DMS 273 (cell line): ENCODE results near the gene GALNT2.

Source experiments
- DNase-seq: peaks from one replicate; lab custom pipeline; 2025; ENCODE audit not compliant: unreplicated experiment; lab: John Stamatoyannopoulos, UW

The GALNT2 gene

GRCh38 chr1:230176326-230176725 is 109.3 kb downstream of the GALNT2 start:
- no peak for DNase-seq

- peak; percentile 92 for DNase-seq
Measured at GRCh38 chr1:230176871-230177411, 109.9 kb downstream of the GALNT2 start.

DNA sequence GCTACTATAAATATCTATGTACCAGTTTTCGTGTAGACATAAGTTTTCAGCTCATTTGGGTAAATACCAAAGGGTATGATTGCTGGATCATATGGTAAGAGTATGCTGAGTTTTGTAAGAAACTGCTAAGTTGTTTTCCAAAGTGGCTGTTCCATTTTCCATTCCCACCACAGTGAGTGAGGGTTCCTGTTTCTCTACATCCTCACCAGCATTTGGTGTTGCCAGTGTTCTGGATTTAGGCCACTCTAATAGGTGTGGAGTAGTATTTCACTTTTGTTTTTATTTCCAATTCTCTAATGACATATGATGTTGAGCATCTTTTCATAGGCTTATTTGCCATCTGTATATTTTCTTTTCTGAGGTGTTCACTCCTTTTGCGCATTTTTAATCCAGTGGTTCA is 112.2 kb downstream of the GALNT2 start:
- DNase-seq: no peak

GRCh38 chr1:230185076-230186001 is 118.3 kb downstream of the GALNT2 start:
- no peak for DNase-seq

GRCh38 chr1:230186003-230186863 is 119.2 kb downstream of the GALNT2 start:
- no peak for DNase-seq

DNA sequence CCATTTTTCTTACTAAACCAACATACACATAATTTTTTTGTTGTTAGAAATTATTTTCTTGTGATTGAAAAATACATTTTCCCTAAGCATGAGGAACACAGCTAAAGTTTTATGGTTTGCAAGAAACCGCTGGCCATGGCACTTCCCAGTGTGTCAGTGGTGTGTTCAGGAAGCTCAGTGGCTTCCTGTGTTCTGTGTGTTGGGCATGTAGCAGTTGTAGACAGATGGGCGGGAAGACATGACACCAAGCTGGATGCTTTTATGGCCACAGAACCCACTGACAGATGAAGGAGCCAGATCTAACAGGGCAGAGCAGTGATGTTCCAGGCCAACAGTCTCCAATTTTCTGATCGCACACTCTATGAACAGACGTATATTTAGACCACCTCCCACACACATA is 119.8 kb downstream of the GALNT2 start:
- no peak for DNase-seq

- no peak for DNase-seq
Measured at GRCh38 chr1:230187290-230187689, 120.3 kb downstream of the GALNT2 start.

- no peak for DNase-seq
Measured at GRCh38 chr1:230188826-230189225, 121.8 kb downstream of the GALNT2 start.

DNA sequence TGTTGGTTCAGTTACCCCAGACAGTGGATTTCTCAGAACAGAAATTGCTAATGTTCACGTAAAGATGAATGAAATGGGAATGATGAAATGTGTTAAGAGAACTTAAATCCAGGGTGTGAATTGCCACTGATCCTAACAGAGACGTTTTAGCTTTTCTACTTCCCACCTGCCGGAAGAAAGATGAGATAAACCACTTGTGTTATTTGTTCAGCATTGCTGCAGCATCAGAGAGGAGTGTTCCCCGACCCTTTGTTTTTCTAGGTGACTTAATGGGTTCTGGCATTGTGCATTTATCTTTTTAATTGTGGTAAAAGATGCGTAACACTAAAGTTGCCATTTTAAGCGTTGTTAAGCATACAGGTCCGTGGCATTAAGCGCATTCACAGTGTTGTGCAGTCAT is 122.3 kb downstream of the GALNT2 start:
- no peak for DNase-seq

GRCh38 chr1:230189824-230190223 is 122.8 kb downstream of the GALNT2 start:
- no peak for DNase-seq

DNA sequence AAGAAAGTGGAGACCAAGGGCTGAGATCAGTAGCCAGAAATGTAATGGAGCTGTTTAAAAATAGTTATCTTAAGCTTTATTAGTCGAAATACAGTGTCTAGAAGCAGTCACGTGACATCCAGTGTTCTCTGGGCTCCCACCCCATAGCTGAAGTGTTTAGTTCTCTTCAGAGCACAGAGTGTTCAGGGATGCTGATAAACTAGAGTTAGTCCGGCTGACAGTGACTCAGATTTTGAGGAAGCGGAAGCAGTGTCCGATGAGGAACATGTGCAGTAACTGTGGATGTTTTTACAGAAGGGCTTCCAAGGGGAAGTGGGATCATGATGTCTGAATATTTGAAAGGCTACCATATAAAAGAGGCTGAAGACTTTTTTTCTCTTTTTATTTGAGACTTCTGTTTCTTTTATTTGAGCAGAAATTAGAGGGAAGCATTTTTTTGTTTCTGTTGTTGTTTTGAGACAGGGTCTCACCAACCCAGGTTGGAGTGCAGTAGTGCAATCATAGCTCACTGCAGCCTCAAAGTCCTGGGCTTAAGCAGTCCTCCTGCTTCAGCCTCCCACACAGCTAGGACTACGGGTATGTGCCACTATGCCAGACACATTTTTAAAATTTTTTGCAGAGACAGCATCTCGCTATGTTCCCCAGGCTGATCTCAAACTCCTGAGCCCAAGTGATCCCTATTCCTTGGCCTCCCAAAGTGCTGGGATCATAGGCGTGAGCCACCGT is 124.2 kb downstream of the GALNT2 start:
- no peak for DNase-seq

DNA sequence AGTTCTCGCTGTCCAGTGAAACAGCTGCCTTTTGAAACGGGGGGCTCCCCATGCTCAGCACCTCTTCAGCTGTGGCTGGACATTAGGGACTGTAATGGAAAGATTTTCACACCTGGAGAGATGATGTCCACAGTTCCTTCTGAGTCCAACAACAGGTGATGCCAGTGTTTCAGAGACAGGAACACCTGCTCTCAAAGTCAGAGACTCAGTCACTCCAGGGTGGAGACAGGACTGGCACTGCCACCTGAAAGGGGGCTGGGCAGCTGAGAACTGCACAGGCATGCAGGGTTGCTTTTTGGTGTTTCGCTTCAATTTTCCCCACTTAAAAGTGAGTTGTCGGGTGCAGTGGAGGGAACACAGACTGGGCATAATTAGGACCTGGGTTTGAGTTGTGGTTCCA is 124.8 kb downstream of the GALNT2 start:
- no peak for DNase-seq

DNA sequence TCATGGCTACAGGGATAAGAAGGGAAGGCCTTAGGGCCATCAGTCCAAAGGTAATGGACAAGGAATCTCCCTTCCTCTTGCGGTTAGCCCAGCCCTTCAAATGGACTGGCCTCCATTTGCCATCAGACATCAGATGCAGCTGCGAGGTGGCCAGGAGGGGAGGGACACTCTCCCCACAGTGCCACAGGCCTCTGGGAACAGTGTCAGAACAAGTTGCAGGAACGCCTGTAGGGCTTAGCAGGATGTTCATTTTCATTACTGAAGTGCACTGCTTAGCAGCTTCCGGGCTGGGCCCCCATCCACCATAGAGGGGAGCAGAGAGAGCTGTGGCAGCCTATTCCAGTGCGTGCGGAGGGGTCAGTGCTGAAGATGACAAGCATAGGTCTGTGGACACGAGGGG is 127.5 kb downstream of the GALNT2 start:
- DNase-seq: no peak

DNA sequence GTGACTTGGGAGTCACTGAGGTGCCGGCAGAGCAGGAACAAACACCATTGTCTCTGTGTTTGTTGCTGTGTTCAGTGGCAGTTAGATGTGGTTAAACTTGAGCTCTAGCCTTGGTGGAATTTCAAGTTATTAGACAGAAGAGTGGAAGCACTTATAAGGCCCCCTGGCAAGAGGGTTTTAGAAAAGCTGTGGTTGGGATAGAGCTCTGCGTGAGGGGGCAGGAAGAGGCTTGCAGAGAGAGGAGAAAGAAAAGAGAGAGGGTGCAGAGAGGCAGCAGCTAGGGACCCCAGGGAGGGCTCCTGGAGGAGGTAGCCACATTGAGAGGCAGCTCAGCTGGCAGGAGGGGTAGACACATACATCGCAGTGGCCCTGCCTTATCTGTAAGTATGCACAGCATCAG is 128.2 kb downstream of the GALNT2 start:
- DNase-seq: no peak

DNA sequence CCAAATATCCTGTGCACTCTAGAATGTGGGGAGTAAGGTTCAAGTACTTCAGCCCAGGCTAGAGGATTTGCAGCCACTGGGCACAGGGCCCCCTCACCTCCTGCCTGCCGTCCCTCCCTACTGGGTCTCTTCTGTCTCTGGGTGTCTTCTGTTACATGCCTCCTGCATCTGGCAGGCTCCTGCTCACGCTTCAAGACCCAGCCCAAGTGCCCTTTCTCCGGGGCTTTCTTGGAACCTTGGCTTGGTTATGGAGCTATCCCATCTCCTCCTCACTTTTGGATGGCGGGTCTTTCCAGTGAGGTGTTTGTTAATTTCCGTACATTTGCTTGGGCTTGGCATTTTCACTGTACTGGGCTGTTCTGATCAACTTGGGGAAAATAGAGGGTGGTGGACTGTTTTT is 129.0 kb downstream of the GALNT2 start:
- DNase-seq: no peak

GRCh38 chr1:230197644-230198567 is 130.9 kb downstream of the GALNT2 start:
- DNase-seq: no peak

- no peak for DNase-seq
Measured at GRCh38 chr1:230199034-230199433, 132.0 kb downstream of the GALNT2 start.

- no peak for DNase-seq
Measured at GRCh38 chr1:230199554-230199953, 132.5 kb downstream of the GALNT2 start.

DNA sequence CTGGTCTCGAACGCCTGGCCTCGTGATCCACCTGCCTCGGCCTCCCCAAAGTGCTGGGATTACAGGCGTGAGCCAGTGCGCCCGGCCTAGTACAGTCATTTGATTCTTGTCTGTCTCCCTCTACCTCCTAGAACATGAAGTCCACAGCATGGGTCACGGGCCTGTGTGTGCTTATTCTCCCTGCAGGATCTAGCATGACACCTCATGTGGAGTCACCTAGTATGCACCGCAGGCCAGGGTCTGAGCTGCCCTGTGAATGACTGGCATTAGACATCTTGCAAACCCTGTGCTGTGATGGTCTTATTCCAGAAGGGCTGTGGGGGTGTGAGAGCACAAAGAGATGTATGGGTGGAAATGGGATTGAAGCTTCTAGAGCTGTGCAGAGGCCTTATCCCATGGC is 133.2 kb downstream of the GALNT2 start:
- no peak for DNase-seq

DNA sequence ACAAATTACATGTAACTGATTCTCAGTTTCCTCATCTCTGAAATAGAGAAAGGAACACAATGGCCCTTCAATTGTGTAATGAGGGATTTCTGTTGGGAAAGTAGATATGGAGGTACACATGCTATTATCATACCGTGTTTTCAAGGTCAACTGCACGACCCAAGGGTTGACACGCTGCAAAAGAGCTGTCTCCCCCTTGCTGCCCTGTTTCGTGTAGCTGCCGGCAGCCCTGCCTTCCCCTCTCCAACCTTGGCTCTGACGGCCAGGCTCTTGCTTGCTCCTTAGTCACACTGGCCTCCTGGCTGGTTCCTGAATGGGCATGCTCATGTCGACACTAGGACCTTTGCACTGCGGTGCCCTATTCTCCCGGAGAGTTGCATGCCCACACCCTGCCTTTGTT is 134.4 kb downstream of the GALNT2 start:
- no peak for DNase-seq
